ENCODE data around the gene ANKDD1A. TPM values are rescaled to one million over a fixed set of nuclear protein-coding genes. Genes with fewer than 3 reads are reported as not detected.

ANKDD1A gene
- total RNA-seq, 1 donor from 2014 or later = 6.9 TPM

DNA sequence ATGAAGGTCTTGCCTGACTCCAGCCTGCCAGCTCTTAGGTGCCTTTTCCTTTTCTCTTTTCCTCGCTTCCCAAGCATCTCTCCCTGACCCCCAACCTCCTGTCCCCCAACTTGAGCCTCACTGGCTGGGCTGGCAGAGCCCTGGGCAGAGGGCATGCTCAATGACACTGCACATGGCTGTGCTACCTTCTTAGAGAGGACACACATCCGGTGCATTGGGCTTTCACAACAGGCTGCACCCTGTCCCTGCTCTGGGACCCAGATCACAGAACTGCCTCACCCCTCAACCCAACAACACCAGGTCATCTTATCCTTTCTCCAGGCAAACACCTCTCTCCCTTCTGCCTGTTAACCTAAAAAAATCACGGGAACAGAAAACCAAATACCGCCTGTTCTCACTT is 7.5 kb upstream of the ANKDD1A start:
- Mint-ChIP-seq H3K4me3 (ENCODE audit: unreplicated experiment) (no peak overlapping the region), H3K27ac (ENCODE audit: unreplicated experiment) (no peak overlapping the region), H3K9me3 (ENCODE audit: unreplicated experiment) (peaks cover 3% of the 10 kb centered on the region), H3K27me3 (ENCODE audit: unreplicated experiment) (peaks cover 3% of the 10 kb centered on the region), H3K36me3 (ENCODE audit: low read depth, unreplicated experiment) (peaks cover 6% of the 10 kb centered on the region), H3K4me1 (ENCODE audit: unreplicated experiment) (peaks cover 10% of the 10 kb centered on the region)
- no peak for DNase-seq (ENCODE audit: low spot score)
- TF ChIP-seq, protein P1, sequence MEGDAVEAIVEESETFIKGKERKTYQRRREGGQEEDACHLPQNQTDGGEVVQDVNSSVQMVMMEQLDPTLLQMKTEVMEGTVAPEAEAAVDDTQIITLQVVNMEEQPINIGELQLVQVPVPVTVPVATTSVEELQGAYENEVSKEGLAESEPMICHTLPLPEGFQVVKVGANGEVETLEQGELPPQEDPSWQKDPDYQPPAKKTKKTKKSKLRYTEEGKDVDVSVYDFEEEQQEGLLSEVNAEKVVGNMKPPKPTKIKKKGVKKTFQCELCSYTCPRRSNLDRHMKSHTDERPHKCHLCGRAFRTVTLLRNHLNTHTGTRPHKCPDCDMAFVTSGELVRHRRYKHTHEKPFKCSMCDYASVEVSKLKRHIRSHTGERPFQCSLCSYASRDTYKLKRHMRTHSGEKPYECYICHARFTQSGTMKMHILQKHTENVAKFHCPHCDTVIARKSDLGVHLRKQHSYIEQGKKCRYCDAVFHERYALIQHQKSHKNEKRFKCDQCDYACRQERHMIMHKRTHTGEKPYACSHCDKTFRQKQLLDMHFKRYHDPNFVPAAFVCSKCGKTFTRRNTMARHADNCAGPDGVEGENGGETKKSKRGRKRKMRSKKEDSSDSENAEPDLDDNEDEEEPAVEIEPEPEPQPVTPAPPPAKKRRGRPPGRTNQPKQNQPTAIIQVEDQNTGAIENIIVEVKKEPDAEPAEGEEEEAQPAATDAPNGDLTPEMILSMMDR (IDR thresholded peaks at IDR 0.05; ENCODE audit: unreplicated experiment) = no peak

GRCh38 chr15:64905119-64905831 is 6.4 kb upstream of the ANKDD1A start:
- peak overlapping the region; percentile 77 for H3K4me3 Mint-ChIP-seq (ENCODE audit: unreplicated experiment)
- TF ChIP-seq, protein P1 (IDR thresholded peaks at IDR 0.05; ENCODE audit: unreplicated experiment) = peak; percentile 69
- peaks cover 10% of the 10 kb centered on the region for H3K4me1 Mint-ChIP-seq (ENCODE audit: unreplicated experiment)
- H3K27ac Mint-ChIP-seq (ENCODE audit: unreplicated experiment) = peak overlapping the region; percentile 32
- peaks cover 3% of the 10 kb centered on the region for H3K27me3 Mint-ChIP-seq (ENCODE audit: unreplicated experiment)
- DNase-seq (ENCODE audit: low spot score) = peak; percentile 89
- peaks cover 3% of the 10 kb centered on the region for H3K9me3 Mint-ChIP-seq (ENCODE audit: unreplicated experiment)
- H3K36me3 Mint-ChIP-seq (ENCODE audit: low read depth, unreplicated experiment) = peaks cover 6% of the 10 kb centered on the region

DNA sequence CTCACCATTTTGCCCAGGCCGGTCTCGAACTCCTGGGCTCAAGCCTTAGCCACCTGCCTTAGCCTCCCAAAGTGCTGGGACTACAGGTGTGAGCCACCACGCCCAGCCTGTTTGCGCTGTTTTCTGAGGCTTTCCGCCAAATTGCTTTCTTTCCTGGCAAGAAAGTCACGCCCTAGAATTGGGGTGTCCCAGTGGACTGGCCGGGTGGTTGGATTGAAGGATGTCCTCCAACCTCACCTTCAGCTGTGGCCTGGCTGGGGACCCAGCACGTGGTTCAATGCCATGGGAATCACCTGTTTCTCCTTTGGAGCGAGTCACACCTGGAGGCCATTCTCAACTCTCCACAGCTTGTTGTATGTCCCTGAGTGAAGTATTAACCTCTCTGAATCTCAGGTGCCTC is 5.8 kb upstream of the ANKDD1A start:
- H3K36me3 Mint-ChIP-seq (ENCODE audit: low read depth, unreplicated experiment) = peaks cover 2% of the 10 kb centered on the region

DNA sequence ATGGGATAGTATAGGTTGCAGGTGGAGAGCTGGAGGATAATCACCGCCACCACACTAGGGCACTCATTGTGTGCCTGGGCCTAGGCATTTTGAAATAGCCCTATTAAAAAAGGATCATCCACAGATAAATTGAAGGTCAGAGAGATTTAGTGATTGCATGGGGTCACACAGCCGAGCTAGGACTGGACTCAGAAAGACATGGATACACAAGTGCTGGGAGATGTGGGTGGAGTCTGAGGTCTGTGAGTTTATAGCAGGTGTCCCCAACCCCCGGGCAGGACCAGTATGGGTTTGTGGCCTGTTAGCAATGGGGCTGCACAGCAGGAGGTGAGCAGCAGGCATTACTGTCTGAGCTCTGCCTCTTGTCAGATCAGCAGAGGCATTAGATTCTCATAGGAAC is 5.3 kb upstream of the ANKDD1A start:
- no peak for DNase-seq (ENCODE audit: low spot score)
- H3K36me3 Mint-ChIP-seq (ENCODE audit: low read depth, unreplicated experiment) = no peaks in the 10 kb centered on the region
- peaks cover 14% of the 10 kb centered on the region for H3K4me1 Mint-ChIP-seq (ENCODE audit: unreplicated experiment)
- TF ChIP-seq, protein P1 (IDR thresholded peaks at IDR 0.05; ENCODE audit: unreplicated experiment) = no peak
- H3K4me3 Mint-ChIP-seq (ENCODE audit: unreplicated experiment) = no peak overlapping the region
- no peaks in the 10 kb centered on the region for H3K27me3 Mint-ChIP-seq (ENCODE audit: unreplicated experiment)
- H3K27ac Mint-ChIP-seq (ENCODE audit: unreplicated experiment) = no peak overlapping the region
- H3K9me3 Mint-ChIP-seq (ENCODE audit: unreplicated experiment) = no peaks in the 10 kb centered on the region

More for the DNA sequence above, 5.8 kb upstream of the ANKDD1A start:
- peaks cover 10% of the 10 kb centered on the region for H3K4me1 Mint-ChIP-seq (ENCODE audit: unreplicated experiment)
- H3K27me3 Mint-ChIP-seq (ENCODE audit: unreplicated experiment) = peaks cover 2% of the 10 kb centered on the region
- no peak overlapping the region for H3K27ac Mint-ChIP-seq (ENCODE audit: unreplicated experiment)
- no peaks in the 10 kb centered on the region for H3K9me3 Mint-ChIP-seq (ENCODE audit: unreplicated experiment)
- peak overlapping the region; percentile 77 for H3K4me3 Mint-ChIP-seq (ENCODE audit: unreplicated experiment)
- TF ChIP-seq, protein P1 (IDR thresholded peaks at IDR 0.05; ENCODE audit: unreplicated experiment) = no peak
- no peak for DNase-seq (ENCODE audit: low spot score)

GRCh38 chr15:64907991-64908390 is 3.7 kb upstream of the ANKDD1A start:
- no peak for DNase-seq (ENCODE audit: low spot score)
- Mint-ChIP-seq H3K9me3 (ENCODE audit: unreplicated experiment) (no peaks in the 10 kb centered on the region), H3K4me1 (ENCODE audit: unreplicated experiment) (peaks cover 23% of the 10 kb centered on the region), H3K27ac (ENCODE audit: unreplicated experiment) (no peak overlapping the region), H3K4me3 (ENCODE audit: unreplicated experiment) (no peak overlapping the region), H3K36me3 (ENCODE audit: low read depth, unreplicated experiment) (no peaks in the 10 kb centered on the region), H3K27me3 (ENCODE audit: unreplicated experiment) (peaks cover 3% of the 10 kb centered on the region)
- TF ChIP-seq, protein P1 (IDR thresholded peaks at IDR 0.05; ENCODE audit: unreplicated experiment) = no peak
